NCI-H2081 (cell line): Measurements from ENCODE around the gene MRGPRX3.

Experiments used
- DNase-seq, 2 experiments: peaks; one replicate each; lab custom pipeline; 2025; lab: John Stamatoyannopoulos, UW

Gene MRGPRX3

GRCh38 chr11:18168372-18168771 lies 36.0 kb downstream of the MRGPRX3 start:
- no peak for DNase-seq

DNA sequence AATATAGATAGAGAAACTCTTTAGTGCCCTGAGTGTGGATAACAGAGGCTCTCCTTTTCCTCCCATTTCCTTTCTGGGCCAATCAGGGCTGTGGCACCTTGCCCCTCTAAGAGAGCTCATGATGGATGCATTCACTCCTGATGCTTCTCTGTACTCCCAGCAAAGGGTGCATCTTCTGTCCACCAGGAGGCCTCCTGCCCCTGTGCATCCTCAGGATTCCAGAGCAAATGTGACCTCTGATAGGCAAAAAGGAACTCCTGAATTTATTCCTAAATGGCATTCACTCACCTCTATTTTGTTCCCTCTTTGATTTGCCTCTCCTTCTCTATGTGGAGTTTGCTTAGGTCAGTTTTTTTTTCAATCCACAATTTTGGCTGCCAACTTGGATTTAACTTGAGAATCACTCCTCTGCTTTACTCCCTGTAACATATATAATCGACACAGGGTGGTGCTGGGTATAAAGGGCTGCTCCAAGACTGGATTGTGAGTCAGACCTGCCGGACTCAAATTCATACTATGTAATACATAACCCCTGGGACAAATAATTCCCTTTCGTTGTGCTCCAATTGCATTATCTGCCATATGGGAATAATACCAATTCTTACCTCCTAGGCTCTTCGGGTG lies 39.1 kb downstream of the MRGPRX3 start:
- no peak for DNase-seq

- DNase-seq = no peak
These were observed 40.3 kb downstream of the MRGPRX3 start, which contains the start of gene MRGPRX4 for GRCh38 chr11:18172666-18173065. TSS of gene MRGPRX4 (plus strand) at chr11:18172837. CDS start at chr11:18173257, 420 bp downstream.

- DNase-seq = no peak
These were observed 41.0 kb downstream of the MRGPRX3 start for GRCh38 chr11:18173225-18173866.
